A549 (cell line): ENCODE data around the gene CADM1. TPM values are rescaled to one million over a fixed set of nuclear protein-coding genes. Genes with fewer than 3 reads are reported as not detected.

Experiments
- ATAC-seq, 2 experiments: fragments of 200-7000 bp in 1 of 2; fragments of >200 bp in 1 of 2; cut with Nextera tagmentation in 1 of 2; cut with Tn5 transposase in 1 of 2; 3 replicates each; pipeline versions ENCODE4 v1.8.0 to v1.9.1; 2018 to 2020; ENCODE audit warnings: mild to moderate bottlenecking in 1 of 2, moderate library complexity in 1 of 2
- CTCF ChIA-PET: fragments of 300-600 bp; sonication (Branson Sonifier 250); formaldehyde crosslinking; extraction: SDS; loops from one replicate; lab custom pipeline; 2021; ENCODE audit warnings: antibody characterized with exemption, inconsistent platforms; lab: Yijun Ruan, JAX
- POLR2A ChIA-PET: fragments of 350-600 bp; formaldehyde crosslinking; extraction: SDS; loops from one replicate; lab custom pipeline; 2021; ENCODE audit warnings: antibody characterized with exemption, inconsistent platforms; lab: Yijun Ruan, JAX
- DNase-seq, 2 experiments: peaks; one replicate each; pipeline versions ENCODE4 v3.0.0 to v3.0.0-alpha.2; 2011 to 2016; ENCODE audit warnings: low read depth in 1 of 2, low spot score in 1 of 2
- FAIRE-seq: peaks from 2 replicates; lab custom pipeline; 2011; peaks lifted over from hg19 to GRCh38; lab: Jason Lieb, UNC
- H3K27ac ChIP-seq, 2 experiments: fragments of >200 bp; sonication (Bioruptor Twin); formaldehyde crosslinking; 3 replicates each; pipeline ENCODE4 v1.5.1; 2016 to 2017
- H3K4me1 ChIP-seq: fragments of >200 bp; sonication (Bioruptor Twin); formaldehyde crosslinking; 3 replicates; pipeline ENCODE4 v1.6.1; 2016
- H3K4me2 ChIP-seq: fragments of >200 bp; sonication (Bioruptor Twin); formaldehyde crosslinking; 3 replicates; pipeline ENCODE4 v1.6.1; 2016
- H3K4me3 ChIP-seq: fragments of >200 bp; sonication (Bioruptor Twin); formaldehyde crosslinking; 3 replicates; pipeline ENCODE4 v1.5.1; 2016
- H3K9me3 ChIP-seq: fragments of >200 bp; sonication (Bioruptor Twin); formaldehyde crosslinking; 3 replicates; pipeline ENCODE4 v1.6.1; 2016
- BHLHE40 ChIP-seq: IDR thresholded peaks from 2 replicates; pipeline ENCODE4 v1.6.1; 2012; ENCODE audit warnings: low read depth, low read length, inconsistent platforms
- CBX8 ChIP-seq: fragments of 200-600 bp; sonication (generic); IDR thresholded peaks from 2 replicates; pipeline ENCODE4 v1.6.1; 2016
- CHD4 ChIP-seq: fragments of 200-600 bp; sonication (generic); IDR thresholded peaks from 2 replicates; pipeline ENCODE4 v1.6.1; 2016; ENCODE audit warnings: antibody characterized with exemption, mild to moderate bottlenecking, borderline replicate concordance
- EHF ChIP-seq: fragments of 250-450 bp; sonication (Bioruptor Pico); IDR thresholded peaks from 2 replicates; pipeline ENCODE4 v1.5.0; 2020; ENCODE audit warnings: mild to moderate bottlenecking
- ESRRA ChIP-seq: fragments of 150-350 bp; IDR thresholded peaks from 2 replicates; pipeline ENCODE4 v1.6.1; 2014; ENCODE audit warnings: mild to moderate bottlenecking, low read length, borderline replicate concordance
- HEYL ChIP-seq: fragments of 250-450 bp; sonication (Bioruptor Pico); IDR thresholded peaks from 2 replicates; pipeline ENCODE4 v1.8.0; 2021; ENCODE audit warnings: mild to moderate bottlenecking, moderate library complexity
- HOXB13 ChIP-seq: fragments of 250-450 bp; sonication (Bioruptor Pico); IDR thresholded peaks from 2 replicates; pipeline ENCODE4 v1.5.0; 2020; ENCODE audit warnings: low read depth, mild to moderate bottlenecking, moderate library complexity
- JUN ChIP-seq, 2 experiments: fragments of >200 bp; sonication (Bioruptor Twin); formaldehyde crosslinking; IDR thresholded peaks; 2 replicates in 1 of 2; 3 replicates in 1 of 2; pipeline ENCODE4 v1.6.1; 2016 to 2017
- KDM1A ChIP-seq: fragments of 200-600 bp; sonication (generic); IDR thresholded peaks from 2 replicates; pipeline ENCODE4 v1.6.1; 2016; ENCODE audit warnings: low read depth, mild to moderate bottlenecking
- MYC ChIP-seq: IDR thresholded peaks from 2 replicates; pipeline ENCODE4 v1.6.1; 2012; ENCODE audit warnings: mild to moderate bottlenecking, inconsistent platforms, low read length, improper control_type of control experiment, borderline replicate concordance
- PHF8 ChIP-seq: fragments of 200-600 bp; sonication (generic); IDR thresholded peaks from 2 replicates; pipeline ENCODE4 v1.6.1; 2016; ENCODE audit warnings: low read depth, mild to moderate bottlenecking, antibody characterized with exemption, moderate library complexity, borderline replicate concordance
- POLR2A ChIP-seq: IDR thresholded peaks from 2 replicates; pipeline ENCODE4 v1.6.1; 2012; ENCODE audit warnings: mild to moderate bottlenecking, low read length
- POLR2AphosphoS2 ChIP-seq: conservative IDR thresholded peaks from 2 replicates; pipeline ENCODE4 v1.6.1; 2012; ENCODE audit warnings: low read length, improper control_type of control experiment, inconsistent platforms
- RAD21 ChIP-seq, 2 experiments: fragments of >200 bp in 1 of 2; sonication (Bioruptor Twin) in 1 of 2; formaldehyde crosslinking in 1 of 2; IDR thresholded peaks in 1 of 2; conservative IDR thresholded peaks in 1 of 2; 2 replicates in 1 of 2; 3 replicates in 1 of 2; pipeline ENCODE4 v1.6.1; 2012 to 2018; ENCODE audit warnings: inconsistent platforms in 1 of 2
- RARB ChIP-seq: fragments of 250-450 bp; sonication (Bioruptor Pico); IDR thresholded peaks from 2 replicates; pipeline ENCODE4 v1.8.0; 2021; ENCODE audit warnings: mild to moderate bottlenecking, moderate library complexity
- SREBF2 ChIP-seq: fragments of 450-650 bp; IDR thresholded peaks from 2 replicates; pipeline ENCODE4 v1.6.1; 2014; ENCODE audit warnings: mild to moderate bottlenecking, moderate library complexity
- ZSCAN20 ChIP-seq: fragments of 250-450 bp; sonication (Bioruptor Pico); IDR thresholded peaks from 2 replicates; pipeline ENCODE4 v1.8.0; 2022; ENCODE audit warnings: mild to moderate bottlenecking, moderate library complexity
- WGBS: methylation state at CpG from one replicate; pipeline ENCODE4 v1.1.6; 2017; ENCODE audit errors: missing lambda C conversion rate; 5-methylcytosine and 5-hydroxymethylcytosine counted together
- polyA plus RNA-seq, 4 experiments: library from polyadenylated mRNA; depleted of rRNA in 3 of 4; stranded (reverse); fragments of >200 nt; fragmentation: RNase III in 1 of 4; extraction: RNeasy Plus Mini Kit Qiagen cat#74134 plus additional on column Dnase treatment in 1 of 4; gene quantifications; 2 replicates in 3 of 4; 3 replicates in 1 of 4; pipeline ENCODE4 v1.2.3, GENCODE V29; 2011 to 2017
- TF ChIP-seq, protein P1 (sequence below): fragments of >200 bp; sonication (Bioruptor Twin); formaldehyde crosslinking; IDR thresholded peaks from 3 replicates; pipeline ENCODE4 v1.5.1; 2016
- TF ChIP-seq, protein P2 (sequence below): fragments of 250-450 bp; sonication (Bioruptor Pico); IDR thresholded peaks from 2 replicates; pipeline ENCODE4 v1.5.0; 2020; ENCODE audit warnings: low read depth, mild to moderate bottlenecking, moderate library complexity
- TF ChIP-seq, protein P3 (sequence below): fragments of 200-600 bp; sonication (generic); IDR thresholded peaks from 2 replicates; pipeline ENCODE4 v1.6.1; 2016; ENCODE audit warnings: antibody characterized with exemption, mild to moderate bottlenecking, moderate library complexity
- TF ChIP-seq, protein P4 (sequence below): fragments of 150-350 bp; IDR thresholded peaks from 2 replicates; pipeline ENCODE4 v1.6.1; 2014; ENCODE audit warnings: low read depth, mild to moderate bottlenecking, low read length

CADM1 gene
- polyA plus RNA-seq, 2 of the 4 experiments (the other 2 are of a cell fraction), result 33.4 to 36.7 TPM

DNA sequence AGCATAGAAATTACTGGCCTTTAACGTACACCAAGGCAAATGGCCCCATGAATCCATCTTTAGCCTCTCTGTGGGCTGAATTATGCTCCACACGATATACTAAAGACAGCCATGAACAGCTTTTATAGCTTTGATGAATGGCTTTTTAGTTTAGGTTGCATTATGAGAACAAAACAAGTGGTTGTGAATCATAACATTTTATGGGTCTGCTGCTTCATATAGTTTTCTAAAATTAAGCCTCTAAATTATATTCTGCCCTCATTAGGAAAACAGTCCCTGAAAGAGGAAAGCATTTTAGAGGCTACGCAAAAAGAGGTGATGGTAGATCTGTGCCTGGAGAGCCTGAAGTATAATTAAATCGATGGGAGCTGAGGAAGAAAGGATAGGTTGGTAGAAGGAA, 221.3 kb downstream of the CADM1 start:
- ATAC-seq (no peak), DNase-seq (no peak), FAIRE-seq (no peak)
- TF ChIP-seq, protein P1, sequence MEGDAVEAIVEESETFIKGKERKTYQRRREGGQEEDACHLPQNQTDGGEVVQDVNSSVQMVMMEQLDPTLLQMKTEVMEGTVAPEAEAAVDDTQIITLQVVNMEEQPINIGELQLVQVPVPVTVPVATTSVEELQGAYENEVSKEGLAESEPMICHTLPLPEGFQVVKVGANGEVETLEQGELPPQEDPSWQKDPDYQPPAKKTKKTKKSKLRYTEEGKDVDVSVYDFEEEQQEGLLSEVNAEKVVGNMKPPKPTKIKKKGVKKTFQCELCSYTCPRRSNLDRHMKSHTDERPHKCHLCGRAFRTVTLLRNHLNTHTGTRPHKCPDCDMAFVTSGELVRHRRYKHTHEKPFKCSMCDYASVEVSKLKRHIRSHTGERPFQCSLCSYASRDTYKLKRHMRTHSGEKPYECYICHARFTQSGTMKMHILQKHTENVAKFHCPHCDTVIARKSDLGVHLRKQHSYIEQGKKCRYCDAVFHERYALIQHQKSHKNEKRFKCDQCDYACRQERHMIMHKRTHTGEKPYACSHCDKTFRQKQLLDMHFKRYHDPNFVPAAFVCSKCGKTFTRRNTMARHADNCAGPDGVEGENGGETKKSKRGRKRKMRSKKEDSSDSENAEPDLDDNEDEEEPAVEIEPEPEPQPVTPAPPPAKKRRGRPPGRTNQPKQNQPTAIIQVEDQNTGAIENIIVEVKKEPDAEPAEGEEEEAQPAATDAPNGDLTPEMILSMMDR, result no peak
- TF ChIP-seq, protein P2, sequence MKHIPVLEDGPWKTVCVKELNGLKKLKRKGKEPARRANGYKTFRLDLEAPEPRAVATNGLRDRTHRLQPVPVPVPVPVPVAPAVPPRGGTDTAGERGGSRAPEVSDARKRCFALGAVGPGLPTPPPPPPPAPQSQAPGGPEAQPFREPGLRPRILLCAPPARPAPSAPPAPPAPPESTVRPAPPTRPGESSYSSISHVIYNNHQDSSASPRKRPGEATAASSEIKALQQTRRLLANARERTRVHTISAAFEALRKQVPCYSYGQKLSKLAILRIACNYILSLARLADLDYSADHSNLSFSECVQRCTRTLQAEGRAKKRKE (CRISPR knock-in tag), result no peak
- no peak for TF ChIP-seq KDM1A
- TF ChIP-seq SREBF2, result no peak
- TF ChIP-seq POLR2A, result no peak
- no peak for TF ChIP-seq RAD21 (conservative IDR thresholded peaks at IDR 0.05 in 1 of 2, IDR thresholded peaks at IDR 0.05 in 1 of 2)
- TF ChIP-seq EHF (CRISPR knock-in tag), result no peak
- TF ChIP-seq HEYL, result no peak
- no peak for TF ChIP-seq JUN (IDR thresholded peaks at IDR 0.05)
- H3K27ac ChIP-seq, result no peak overlapping the region
- POLR2A ChIA-PET, result no interaction called here
- H3K4me1 ChIP-seq, result peaks cover 19% of the 10 kb centered on the region
- no peaks in the 10 kb centered on the region for H3K9me3 ChIP-seq
- H3K4me2 ChIP-seq, result no peak overlapping the region
- 70% methylated on average over 4 of the region's 4 CpGs for WGBS
- CTCF ChIA-PET, result no interaction called here
- no peak overlapping the region for H3K4me3 ChIP-seq

DNA sequence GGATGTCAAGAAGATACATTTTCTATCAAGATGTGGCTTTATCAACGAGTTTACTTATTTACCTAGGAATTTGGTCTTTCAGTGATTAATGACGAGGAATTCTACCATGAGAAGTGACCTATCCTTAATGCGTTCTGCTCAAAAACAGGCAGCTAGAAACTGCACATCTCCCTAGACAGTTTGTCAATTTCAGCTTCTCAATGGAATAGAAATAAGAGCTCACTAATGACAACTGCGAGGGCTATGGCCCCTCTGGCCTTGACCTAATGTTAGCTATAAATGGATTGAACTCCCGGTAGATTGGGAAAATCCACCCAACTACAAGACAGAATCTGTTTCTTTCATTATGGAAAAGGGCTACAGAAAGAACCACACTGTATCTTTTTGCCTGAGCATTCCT, 223.4 kb downstream of the CADM1 start:
- no peak for FAIRE-seq
- TF ChIP-seq ZSCAN20 (CRISPR knock-in tag), result no peak
- TF ChIP-seq, protein P3, sequence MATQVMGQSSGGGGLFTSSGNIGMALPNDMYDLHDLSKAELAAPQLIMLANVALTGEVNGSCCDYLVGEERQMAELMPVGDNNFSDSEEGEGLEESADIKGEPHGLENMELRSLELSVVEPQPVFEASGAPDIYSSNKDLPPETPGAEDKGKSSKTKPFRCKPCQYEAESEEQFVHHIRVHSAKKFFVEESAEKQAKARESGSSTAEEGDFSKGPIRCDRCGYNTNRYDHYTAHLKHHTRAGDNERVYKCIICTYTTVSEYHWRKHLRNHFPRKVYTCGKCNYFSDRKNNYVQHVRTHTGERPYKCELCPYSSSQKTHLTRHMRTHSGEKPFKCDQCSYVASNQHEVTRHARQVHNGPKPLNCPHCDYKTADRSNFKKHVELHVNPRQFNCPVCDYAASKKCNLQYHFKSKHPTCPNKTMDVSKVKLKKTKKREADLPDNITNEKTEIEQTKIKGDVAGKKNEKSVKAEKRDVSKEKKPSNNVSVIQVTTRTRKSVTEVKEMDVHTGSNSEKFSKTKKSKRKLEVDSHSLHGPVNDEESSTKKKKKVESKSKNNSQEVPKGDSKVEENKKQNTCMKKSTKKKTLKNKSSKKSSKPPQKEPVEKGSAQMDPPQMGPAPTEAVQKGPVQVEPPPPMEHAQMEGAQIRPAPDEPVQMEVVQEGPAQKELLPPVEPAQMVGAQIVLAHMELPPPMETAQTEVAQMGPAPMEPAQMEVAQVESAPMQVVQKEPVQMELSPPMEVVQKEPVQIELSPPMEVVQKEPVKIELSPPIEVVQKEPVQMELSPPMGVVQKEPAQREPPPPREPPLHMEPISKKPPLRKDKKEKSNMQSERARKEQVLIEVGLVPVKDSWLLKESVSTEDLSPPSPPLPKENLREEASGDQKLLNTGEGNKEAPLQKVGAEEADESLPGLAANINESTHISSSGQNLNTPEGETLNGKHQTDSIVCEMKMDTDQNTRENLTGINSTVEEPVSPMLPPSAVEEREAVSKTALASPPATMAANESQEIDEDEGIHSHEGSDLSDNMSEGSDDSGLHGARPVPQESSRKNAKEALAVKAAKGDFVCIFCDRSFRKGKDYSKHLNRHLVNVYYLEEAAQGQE, result no peak
- TF ChIP-seq PHF8, result no peak
- no peak for TF ChIP-seq ESRRA
- no peak for TF ChIP-seq CHD4
- TF ChIP-seq BHLHE40, result no peak
- no peak for TF ChIP-seq MYC
- TF ChIP-seq RARB (CRISPR knock-in tag), result no peak
- TF ChIP-seq POLR2AphosphoS2, result no peak
- no peak for TF ChIP-seq CBX8
- TF ChIP-seq, protein P4, sequence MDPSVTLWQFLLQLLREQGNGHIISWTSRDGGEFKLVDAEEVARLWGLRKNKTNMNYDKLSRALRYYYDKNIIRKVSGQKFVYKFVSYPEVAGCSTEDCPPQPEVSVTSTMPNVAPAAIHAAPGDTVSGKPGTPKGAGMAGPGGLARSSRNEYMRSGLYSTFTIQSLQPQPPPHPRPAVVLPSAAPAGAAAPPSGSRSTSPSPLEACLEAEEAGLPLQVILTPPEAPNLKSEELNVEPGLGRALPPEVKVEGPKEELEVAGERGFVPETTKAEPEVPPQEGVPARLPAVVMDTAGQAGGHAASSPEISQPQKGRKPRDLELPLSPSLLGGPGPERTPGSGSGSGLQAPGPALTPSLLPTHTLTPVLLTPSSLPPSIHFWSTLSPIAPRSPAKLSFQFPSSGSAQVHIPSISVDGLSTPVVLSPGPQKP, result no peak
- TF ChIP-seq, protein P1, result no peak
- no peak for TF ChIP-seq HOXB13 (CRISPR knock-in tag)
- no peak for DNase-seq
- no peak for ATAC-seq
- Histone ChIP-seq H3K4me1 (peaks cover 5% of the 10 kb centered on the region; the same call in 1 of the 3 replicates), H3K4me2 (peak overlapping the region; percentile 27; the same call in 2 of the 3 replicates), H3K27ac (no peak overlapping the region), H3K4me3 (no peak overlapping the region), H3K9me3 (no peaks in the 10 kb centered on the region)
- ChIA-PET CTCF (no interaction called here), POLR2A (no interaction called here)
- 80% methylated on average over 5 of the region's 5 CpGs for WGBS
